Measurements from ENCODE around the gene AK1.

GRCh38 chr9:127854960-127855359 lies 22.5 kb downstream of the AK1 start:
- TF ChIP-seq, protein P1, sequence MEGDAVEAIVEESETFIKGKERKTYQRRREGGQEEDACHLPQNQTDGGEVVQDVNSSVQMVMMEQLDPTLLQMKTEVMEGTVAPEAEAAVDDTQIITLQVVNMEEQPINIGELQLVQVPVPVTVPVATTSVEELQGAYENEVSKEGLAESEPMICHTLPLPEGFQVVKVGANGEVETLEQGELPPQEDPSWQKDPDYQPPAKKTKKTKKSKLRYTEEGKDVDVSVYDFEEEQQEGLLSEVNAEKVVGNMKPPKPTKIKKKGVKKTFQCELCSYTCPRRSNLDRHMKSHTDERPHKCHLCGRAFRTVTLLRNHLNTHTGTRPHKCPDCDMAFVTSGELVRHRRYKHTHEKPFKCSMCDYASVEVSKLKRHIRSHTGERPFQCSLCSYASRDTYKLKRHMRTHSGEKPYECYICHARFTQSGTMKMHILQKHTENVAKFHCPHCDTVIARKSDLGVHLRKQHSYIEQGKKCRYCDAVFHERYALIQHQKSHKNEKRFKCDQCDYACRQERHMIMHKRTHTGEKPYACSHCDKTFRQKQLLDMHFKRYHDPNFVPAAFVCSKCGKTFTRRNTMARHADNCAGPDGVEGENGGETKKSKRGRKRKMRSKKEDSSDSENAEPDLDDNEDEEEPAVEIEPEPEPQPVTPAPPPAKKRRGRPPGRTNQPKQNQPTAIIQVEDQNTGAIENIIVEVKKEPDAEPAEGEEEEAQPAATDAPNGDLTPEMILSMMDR (conservative IDR thresholded peaks at IDR 0.05), result no peak
- TF ChIP-seq ZFX (IDR thresholded peaks at IDR 0.05), result no peak

Data from C4-2B (cell line).